Daoy (cell line): ENCODE data around the gene FMNL2. TPM values are rescaled to one million over a fixed set of nuclear protein-coding genes. Genes with fewer than 3 reads are reported as not detected.
A peak's percentile ranks its signal among the peaks of the same experiment; 100 is the strongest.
"Not testable (repeated sequence)": the region's sequence is repeated elsewhere in the genome, so short reads cannot be mapped to it uniquely, and the experiment has no call there.

Experiments used
- DNase-seq: peaks from one replicate; pipeline ENCODE4 v3.0.0-alpha.2; 2015; ENCODE audit warnings: low read depth
- total RNA-seq: library from RNA; depleted of rRNA; stranded (reverse); fragments of >200 nt; shearing (Covaris generic); gene quantifications from 2 replicates; pipeline ENCODE4 v1.2.3, GENCODE V29; 2014

Gene FMNL2
- total RNA-seq, 1 experiment from 2014 or later: 29.0 TPM

DNA sequence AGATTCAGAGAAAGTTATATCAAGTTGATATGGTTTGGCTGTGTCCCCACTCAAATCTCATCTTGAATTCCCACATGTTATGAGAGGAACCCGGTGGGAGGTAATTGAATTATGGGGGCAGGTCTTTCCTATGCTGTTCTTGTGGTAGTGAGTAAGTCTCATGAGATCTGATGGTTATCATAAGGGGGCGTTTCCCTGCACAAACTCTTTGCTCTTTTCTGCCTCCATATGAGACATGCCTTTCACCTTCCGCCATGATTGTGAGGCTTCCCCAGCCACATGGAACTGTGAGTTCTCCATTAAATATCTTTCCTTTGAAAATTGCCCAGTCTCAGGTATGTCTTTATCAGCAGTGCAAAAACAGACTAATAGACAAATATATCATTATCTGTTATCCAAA lies 187.5 kb downstream of the FMNL2 start:
- not testable (repeated sequence) for DNase-seq

DNA sequence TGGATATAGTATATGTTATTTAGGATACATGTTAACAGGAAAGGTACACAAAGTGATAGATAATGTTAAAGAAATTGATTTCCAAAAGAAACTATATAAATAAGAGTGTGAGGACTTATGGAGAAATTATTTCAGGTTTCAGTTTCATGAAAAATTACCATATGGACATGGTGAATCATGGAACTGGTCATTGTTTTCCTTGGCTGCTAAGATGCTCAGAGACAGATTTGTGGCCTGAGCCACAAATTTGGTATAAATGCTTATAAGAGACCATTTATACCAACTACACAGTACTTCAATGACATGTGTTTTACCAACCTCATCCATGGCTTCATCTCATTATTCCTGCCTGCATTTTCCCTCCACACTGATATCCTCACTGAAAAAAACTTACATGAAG lies 188.1 kb downstream of the FMNL2 start:
- peak; percentile 72 for DNase-seq

DNA sequence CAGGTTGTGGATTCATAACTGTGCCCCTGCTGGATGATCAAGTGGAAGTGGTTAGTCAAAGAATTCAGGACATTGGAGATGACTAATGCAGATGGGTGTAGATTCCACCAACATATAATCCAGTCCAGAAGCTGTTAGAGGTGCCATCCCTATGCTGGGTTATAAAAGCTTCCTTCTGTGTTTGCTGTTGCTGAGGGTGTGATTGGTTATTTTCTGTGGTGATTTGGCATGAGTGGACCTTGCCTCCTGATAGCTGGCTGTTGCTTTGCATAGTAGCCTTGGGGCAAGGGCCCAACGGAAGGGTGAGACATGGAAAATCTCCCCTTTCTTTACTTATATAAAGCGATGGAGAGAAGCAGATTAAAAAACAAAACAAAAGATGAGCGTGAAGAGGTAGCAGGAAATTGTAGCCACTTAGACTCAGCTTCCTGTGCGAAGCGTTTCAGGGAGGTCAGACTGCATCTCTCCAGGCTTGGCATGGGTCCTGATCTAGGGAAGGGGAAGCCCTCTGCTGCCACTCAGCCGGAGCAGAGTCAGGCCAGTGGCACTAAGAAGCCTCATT lies 190.4 kb downstream of the FMNL2 start:
- peak; percentile 89 for DNase-seq

DNA sequence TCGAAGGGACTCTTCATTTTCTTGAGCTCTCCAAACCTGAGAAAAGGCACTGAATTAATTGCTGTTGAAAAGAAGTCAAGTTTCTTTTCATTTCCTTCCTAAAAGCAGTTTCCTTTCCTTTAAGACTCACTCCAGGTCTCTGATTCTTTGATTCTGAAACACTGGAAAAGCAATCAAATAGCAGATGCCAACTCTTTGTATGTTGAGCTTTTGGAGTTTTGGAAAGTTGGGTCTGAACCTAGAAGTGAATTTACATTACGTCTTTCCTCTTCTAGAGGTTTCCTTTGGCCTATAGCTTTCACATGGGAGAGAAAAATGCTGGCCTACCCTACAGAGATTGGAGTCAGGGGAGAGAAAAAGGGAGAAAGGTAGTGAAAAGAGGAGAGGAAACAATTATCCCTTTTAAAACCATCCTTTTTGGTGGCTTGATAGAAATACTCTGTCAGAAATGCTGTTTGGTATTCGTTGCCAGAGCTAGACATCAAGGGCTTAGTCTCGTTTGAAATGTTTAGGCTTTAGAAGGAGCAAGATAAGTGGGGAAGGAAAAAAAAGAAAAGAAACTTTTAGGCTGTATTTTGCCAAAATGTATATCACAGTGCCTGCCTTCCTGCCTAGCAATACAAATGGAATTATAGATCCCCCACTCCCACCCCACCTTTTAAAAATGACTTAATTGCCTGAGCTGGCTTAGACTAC lies 194.6 kb downstream of the FMNL2 start:
- no peak for DNase-seq

DNA sequence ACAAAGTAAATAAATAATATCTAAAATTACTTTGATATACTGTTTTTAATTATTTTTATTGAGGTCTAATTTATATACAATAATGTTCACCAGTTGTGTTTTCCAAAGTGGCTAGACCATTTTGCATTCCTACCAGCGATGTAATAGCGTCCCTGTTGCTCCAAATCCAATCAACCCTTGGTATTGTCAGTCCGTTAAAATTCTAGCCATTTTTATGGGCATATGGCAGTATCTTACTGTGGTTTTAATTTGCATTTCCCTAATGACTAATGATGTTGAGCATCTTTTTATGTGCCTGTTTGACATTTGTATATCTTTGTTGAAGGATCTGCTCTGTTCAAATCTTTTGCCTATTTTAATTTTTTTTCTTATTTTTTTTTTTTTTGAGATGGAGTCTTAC lies 197.3 kb downstream of the FMNL2 start:
- no peak for DNase-seq

DNA sequence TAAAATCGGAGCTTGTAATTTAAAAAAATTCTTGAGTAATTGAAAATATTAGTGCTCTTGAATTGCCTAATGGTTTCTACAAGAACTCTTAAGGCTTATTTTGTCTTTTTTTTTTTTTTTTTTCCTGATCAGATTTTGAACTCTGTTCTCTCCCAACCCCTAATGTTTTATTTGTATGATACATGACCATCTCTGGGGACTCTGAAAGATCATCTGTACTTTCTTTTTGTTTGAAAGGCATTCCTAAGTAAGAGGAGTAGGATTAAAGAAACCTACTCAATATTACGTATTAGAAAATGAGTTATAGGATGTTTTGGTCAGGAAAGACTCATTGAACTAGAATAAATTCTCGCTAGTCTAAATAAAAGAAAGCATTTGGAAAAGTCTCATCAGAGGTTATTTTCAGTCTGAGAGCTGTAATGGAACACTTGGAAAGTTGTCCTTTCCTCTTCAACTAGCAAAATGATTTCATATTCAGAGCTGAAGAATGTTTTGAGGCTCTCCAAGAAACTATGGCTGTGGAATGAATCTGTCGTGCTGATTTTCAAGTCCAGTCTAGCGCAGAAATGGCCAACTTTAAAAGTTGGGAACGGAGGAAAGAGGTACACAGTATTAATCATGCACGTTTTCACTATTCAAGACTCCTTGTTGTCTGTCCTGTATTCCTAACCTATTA lies 199.6 kb downstream of the FMNL2 start:
- no peak for DNase-seq

DNA sequence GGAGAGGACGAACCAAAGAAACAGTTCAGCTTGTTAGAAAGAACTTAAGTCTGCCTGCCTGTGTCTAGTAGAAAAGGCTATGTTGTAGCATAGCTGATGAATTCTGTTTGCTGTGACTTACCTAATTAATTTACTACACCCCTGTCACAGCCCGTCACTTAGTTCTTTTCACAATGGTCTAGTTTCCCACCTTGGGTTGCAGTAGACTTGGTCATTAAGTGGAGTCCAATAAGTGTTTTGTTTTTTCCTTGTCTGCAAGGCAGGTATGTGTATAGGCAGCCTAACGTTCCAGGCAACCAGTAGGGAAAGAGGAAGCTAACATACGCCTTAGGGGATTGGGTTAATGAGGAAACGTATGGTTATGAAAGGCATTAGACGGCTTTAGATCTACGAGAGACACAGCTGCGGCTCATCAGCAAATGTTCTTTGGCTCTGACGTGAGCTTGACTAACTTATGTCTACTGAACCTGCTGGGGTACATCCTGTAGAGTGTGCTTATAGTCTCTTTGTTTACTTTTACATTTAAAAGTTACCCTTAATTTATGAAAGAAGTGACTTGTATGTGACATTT lies 202.2 kb downstream of the FMNL2 start:
- DNase-seq: no peak

DNA sequence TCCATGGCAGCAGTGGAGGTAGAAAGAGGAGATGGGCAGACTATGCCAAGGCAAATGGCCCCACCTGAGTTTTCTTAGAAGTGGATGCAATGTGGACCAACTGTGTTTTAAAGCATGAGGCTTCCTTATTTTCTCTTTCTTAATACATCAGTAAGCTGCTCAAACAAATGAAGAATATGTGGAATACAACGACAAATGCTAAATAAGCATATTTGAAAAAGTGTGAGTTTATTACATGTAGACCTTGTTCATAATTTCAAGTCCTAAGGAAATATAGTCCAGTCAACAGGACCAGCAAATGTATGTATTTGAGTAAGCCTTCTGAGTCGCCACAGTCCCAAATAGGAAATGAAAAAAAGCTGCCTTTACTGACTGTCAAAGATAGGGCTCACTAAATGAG lies 204.4 kb downstream of the FMNL2 start:
- DNase-seq: no peak

DNA sequence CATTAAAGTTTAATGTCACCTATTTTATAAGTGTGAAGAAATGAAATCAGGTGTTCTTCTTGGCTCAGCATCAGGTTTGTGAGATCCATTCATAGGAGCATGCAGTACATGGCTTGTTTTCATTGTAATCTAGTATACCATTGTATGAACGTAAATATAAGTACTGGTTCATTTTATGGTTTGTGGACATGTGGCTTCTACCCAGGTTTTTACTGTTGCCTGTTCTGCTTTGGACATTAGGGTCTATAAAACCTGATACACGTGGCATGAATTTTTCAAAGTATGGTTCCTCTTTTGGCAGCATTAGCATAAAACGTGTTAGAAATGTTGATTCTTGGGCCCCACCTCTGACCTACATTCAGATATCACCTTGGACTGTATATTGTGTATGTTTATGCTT lies 206.7 kb downstream of the FMNL2 start:
- no peak for DNase-seq

DNA sequence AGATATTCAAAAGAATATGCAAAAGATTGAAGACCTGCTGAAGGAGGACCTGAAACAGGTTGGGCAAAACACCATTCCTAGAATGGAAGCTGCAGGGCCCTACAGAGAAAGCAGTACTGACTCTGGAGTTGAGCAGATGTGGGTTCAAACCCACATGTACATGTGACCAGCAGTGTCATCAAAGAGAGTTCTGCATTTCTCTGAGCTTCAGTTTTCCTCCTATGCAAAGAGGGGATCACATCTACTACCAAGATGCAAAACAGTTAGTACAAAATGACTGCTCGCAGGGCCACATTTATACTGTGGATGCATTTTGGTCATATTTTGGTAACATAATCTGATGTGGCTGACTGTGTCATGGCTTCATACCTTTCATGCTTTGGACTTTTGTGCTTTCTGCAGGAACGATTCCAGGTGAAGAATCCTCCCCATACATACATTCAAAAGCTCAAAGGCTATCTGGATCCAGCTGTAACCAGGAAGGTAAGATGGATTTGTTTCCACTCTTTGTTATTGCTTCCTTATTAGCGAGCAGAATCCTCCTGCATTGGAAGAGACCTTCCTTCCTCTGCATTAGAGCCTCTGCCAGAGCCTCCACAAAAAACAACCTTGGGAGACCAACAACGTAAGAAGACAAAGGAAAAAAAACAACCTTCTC lies 207.5 kb downstream of the FMNL2 start:
- DNase-seq: no peak

DNA sequence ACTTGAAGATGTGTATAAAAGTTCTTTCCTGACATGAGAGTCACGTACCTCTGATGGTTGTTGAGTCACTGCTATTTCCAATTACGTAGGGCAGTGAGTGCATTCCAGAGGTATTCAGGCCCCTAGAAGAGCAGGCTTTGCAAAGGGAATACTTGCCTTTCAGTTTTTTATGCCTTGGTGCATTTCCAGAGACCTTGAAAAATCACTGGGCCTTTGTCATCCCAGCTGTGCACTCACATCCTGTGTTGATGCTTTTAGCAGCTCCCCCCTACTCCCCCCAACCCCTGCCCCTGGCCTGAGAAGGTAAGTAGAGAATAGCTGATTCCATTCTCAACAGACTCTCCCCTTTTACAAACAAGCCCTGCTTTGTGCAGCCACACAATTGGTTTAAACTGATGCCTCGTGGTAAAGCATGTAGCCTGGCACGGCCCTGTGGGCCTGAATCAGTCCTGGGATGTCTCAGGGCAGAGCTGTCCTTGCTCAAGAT lies 208.1 kb downstream of the FMNL2 start:
- peak; percentile 89 for DNase-seq

DNA sequence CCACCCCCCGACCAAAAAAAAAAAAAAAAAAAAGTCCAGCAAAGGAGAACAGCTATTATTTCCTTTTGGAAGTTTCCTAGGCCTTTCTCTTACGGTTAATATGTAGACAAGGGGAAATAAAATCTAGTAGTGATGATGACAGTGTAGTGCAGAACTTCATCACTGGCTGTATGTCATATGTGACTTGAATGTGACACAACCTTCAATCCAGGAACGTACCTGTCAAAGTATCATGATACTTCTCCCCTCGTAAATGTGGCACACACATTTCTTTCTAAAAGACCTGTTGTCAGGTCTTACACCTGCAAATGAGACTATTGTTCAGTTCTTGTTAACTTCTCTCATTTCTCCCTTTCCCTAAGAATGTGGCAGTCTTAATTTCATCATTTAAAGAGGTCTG lies 208.7 kb downstream of the FMNL2 start:
- DNase-seq: no peak

DNA sequence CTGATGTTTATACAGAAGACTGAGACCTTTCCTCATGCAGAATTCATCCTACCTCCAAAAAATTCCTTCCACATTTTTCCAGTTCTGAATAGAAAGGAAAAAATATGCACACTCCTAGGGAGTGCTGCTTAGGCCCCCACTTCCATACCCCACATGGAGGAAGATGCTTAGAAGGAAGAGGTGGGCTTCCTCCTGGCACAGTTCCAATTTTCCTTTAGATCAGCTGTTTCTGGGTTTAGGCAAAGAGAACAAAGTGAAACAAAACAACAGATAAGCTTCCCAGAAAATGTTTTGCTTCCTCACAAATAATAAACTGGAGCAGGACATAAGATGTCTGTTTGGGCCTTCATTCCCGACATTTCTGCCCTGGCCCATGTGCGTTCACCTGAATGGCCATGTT lies 209.7 kb downstream of the FMNL2 start:
- no peak for DNase-seq

DNA sequence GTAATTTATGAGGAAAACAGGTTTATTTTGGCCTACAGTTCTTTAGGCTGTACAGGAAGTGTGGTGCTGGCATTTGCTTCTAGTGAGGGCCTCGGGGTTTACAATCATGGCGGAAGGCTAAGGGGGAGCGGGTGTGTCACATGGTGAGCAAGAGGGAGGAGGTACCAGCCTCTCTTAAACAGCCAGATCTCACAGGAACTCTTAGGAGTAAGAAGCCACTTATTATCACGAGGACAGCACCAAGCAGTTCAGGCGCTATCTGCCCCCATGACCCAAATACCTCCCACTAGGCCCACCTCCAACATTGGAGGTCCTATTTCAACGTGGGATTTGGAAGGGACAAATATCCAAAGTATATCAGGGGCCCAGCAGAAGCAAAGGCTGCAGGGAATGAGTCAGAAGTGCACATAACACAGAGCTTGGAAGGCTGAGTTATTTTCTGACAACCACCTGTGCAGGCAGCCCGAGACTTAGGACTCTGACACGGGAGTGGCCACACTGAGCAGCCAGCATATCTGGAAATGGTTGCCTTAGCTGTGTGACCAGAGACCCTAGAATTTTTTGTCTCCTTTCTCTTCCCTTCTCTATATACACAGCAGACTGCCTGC lies 211.4 kb downstream of the FMNL2 start:
- no peak for DNase-seq

DNA sequence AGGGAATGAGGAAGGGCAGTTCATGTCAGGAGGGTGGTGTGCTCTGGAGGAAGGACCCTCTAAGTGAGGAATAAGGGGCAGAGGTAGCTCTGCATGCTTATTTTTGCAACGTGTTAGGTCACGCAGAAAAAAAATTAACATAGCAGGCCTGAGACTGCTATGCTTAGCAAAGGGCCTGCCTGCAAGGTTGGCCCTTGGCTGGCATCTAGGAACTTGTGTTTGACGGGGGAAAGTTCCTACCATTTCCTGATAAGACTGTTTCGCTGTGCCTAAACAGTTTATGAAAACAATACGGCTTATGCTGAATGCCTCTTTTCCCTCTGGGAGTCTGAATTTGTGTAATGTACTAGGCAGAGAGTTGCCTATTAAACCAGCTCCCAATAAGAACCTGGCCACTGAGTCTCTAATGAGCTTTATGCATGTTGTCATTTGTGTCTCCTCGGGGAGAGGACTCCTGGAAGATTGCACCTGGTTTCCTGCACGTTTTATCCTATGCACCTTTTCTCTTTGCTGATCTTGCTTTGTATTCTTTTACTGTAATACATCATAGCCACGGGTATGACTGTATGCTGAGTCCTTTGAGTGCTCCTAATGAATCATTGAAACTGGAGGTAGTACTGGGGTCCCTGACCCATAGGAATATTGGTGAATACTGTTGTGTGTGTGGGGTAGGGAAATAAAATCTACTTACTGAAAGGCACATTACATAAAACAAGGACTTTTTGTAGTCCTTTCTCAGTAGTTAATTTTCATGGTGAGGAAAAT lies 213.3 kb downstream of the FMNL2 start:
- DNase-seq: no peak

DNA sequence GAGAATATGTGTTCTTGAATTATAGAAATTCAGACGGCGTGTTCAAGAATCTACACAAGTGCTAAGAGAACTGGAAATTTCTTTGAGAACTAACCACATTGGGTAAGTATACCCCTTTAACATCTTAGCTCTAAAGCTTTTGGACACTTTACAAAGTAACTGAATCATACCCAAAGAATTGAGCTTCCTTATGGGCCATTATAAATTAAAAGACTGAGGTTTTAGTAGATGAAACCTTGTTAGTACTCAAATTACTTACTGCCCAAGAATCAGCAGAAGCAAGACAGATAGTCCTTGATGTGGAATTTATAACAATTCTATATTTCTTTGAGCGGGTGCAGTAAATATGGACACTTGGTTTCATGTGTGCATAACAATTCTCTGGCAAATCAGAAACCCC lies 214.0 kb downstream of the FMNL2 start:
- no peak for DNase-seq

DNA sequence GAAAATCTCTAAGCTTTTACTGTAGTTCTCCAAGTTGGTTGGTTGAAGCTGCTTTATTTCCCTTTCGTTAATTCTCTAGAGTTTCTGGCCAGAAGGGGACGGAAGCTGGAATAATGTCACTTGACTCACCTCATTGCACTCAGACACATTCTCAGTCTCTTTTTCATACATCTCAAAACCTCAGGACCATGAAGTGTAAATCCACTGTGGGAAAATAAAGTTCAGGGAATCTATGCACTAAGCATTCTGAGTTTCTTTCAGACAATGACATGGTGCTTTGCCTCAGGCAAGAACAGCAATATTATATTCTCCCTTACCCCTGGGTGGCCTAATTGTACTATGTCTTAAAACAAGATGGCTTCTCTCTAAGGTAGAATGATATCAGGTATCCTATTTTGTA lies 214.4 kb downstream of the FMNL2 start:
- DNase-seq: peak; percentile 69

DNA sequence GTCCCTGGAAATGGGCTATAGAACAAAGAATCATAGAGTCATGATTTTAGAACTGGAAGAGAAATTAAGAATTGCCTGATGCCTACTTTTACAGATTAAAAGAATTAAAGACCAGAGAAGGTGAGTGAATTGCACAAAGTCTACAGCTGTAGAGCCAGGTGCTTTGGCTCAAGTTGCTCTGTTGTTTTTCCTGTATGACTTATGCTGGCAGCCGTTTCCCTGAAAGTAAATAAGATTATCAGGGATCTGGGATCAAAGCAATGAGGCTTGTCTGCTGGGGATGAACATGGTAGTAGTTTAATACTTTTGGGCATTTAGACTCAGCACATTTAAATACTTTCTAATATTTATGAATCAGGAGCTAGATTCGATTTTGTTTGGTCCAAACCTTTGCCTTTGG lies 215.4 kb downstream of the FMNL2 start:
- DNase-seq: no peak

DNA sequence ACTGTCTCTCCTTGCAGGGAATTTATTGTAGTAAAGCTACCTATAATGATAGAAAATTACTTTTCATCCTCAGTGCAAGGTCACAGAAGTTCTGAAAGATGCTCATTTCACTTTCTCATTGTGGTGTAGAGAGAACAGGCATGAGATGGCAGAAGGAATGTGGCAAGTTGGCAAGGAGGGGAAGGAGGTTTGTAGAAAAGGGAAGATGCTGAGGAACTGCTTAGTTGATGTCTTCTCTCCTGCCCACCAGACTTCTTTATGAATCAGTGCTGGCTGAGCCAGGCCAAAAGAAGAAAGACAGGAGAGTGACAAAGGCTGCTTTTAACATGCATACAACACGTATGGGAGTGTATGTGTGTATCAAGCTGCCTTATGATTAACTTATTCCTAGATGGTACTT lies 217.9 kb downstream of the FMNL2 start:
- no peak for DNase-seq

DNA sequence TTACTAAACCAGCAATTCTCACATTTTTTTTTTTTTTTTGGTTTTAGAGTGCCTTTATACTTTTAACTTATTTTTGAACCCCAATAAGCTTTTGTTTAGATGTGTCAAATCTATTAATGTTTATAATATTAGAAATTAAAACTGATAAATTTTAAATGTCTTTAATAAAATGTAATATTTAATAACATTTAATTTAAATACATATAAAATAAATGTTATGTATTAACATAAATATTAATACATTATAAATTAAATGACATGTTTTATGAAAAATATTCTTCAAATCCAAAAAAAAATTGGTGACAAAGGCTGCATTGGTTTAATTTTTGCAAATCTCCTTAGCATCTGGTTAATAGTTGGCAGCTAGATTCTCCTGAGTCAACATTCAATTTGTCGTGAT lies 218.5 kb downstream of the FMNL2 start:
- no peak for DNase-seq

DNA sequence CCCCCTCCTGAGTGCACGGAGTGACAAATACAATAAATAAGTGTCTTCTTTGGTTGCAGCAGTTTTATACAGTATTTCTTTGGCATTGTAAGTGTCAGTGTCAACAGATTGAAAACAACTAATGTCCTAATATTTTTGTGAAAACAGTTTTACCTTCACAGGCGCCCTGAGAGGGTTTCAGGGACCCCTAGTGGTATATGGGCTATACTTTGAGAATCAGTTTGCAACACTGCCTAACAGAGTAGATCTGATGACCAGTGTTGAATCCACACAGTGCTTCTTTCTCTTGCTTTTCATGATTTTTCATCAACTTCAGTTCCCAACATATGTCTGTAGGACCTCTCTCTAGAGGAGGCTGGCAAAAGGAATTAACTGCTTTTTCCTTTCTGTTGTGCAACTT lies 220.1 kb downstream of the FMNL2 start:
- no peak for DNase-seq
